Raji (cell line): ENCODE measurements around the gene S100A1.

Experiments
- POLR2A ChIP-seq: IDR thresholded peaks from 2 replicates; pipeline ENCODE4 v1.6.1; 2011; ENCODE audit warnings: low read depth, low read length, control low read depth; ENCODE audit not compliant: insufficient read depth

The S100A1 gene

DNA sequence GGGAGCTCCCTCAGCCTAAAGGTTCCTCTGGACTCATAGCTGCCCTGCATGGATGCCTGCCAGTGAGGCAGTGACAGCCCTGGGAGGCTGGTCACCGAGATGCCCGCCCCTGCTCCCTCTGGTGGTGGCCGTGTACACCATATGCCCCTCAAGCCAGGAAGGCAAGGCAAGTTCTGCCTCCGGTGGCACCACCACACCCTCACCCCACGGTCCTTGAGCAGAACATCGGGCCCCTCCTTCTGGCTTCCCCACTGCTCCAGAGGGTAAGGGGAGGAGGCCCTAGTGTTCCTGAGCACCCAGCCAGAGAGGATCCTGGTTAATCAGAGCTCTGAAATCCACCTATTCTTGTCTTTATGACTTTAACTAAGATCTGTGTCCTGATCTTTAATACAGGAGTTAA is 10.6 kb upstream of the S100A1 start:
- no peak for TF ChIP-seq POLR2A

GRCh38 chr1:153619171-153619570 is 9.1 kb upstream of the S100A1 start:
- no peak for TF ChIP-seq POLR2A

GRCh38 chr1:153623101-153623500 is 5.1 kb upstream of the S100A1 start:
- no peak for TF ChIP-seq POLR2A

GRCh38 chr1:153624965-153625611 is 3.1 kb upstream of the S100A1 start:
- no peak for TF ChIP-seq POLR2A

GRCh38 chr1:153626477-153626903 is 1.7 kb upstream of the S100A1 start:
- no peak for TF ChIP-seq POLR2A

- TF ChIP-seq POLR2A, result no peak
Observed at GRCh38 chr1:153626904-153627714, 1.1 kb upstream of the S100A1 start, which contains the start of gene S100A13. Gene S100A13 (minus strand): TSS chr1:153627505. CDS start chr1:153626472, 1,033 bp downstream.

DNA sequence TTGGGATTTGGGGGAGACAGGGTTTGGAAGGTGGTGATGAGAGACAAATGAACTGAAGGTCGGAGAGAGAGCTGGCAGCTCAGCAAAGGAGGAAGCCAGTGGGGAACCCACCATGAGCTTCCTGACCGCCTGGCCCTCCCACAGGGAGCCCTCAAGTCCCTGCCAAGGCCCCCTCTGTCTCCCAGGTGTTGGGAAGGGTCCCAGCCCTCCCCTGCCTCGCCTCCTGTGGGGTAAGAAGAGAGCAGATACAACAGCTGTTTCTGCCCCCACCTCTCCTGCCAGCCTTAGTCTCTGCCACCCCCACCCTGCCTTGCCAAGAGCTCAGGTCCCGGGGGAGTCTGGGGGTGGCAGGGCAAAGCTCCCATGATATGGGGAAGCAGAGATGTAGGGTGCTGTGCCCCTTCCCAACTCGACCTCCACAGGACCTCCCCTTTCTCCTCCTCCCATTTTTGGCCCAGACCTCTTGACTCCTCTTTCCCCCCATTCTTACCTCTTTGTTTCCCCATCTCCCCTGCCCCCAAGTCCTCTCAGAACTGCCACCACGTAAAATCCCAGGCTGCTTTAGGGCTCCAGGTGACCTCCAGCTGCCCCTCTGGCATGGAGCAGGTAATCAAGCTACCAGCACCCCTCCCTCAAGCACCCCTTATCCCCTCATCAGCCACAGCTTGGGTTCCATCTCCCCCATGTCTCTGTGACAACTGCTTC is 556 bp downstream of the S100A1 start:
- TF ChIP-seq POLR2A, result no peak

GRCh38 chr1:153629343-153629665 is 1.1 kb downstream of the S100A1 start:
- TF ChIP-seq POLR2A, result no peak

DNA sequence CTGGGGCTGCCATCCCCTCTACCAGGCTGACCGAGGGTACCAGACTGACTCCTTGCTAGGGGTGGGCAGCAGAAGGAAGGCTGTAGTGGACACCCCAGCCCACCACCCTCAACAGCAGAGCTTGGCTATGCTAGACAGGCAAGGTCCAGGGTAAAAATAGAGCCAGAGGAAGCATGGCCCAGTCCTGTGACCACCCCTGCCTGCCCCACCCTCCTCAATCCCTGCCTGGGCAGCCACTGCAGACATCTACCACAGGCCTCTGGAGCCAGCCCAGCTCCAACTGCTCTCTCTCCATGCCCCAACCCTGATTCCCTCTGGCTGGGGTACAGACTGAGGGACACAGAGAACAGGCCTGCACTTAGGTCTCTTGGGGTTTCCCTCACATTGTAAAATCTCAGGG is 1.7 kb downstream of the S100A1 start:
- TF ChIP-seq POLR2A, result no peak

DNA sequence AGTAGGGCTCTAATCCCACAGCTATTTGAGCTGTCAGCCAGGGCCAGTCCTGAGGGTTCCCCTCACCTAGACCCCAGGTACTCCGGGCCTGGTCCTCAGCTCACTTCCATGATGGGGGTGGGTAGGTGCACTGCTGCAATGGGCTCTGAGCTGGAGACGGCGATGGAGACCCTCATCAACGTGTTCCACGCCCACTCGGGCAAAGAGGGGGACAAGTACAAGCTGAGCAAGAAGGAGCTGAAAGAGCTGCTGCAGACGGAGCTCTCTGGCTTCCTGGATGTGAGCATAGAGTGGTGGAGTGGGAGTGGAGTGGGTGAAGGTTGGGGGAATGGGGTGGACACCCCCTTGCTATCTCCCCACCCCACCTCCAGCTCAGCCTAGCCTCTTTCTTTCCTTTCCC is 2.1 kb downstream of the S100A1 start:
- no peak for TF ChIP-seq POLR2A

GRCh38 chr1:153631047-153632022 is 3.1 kb downstream of the S100A1 start:
- no peak for TF ChIP-seq POLR2A

DNA sequence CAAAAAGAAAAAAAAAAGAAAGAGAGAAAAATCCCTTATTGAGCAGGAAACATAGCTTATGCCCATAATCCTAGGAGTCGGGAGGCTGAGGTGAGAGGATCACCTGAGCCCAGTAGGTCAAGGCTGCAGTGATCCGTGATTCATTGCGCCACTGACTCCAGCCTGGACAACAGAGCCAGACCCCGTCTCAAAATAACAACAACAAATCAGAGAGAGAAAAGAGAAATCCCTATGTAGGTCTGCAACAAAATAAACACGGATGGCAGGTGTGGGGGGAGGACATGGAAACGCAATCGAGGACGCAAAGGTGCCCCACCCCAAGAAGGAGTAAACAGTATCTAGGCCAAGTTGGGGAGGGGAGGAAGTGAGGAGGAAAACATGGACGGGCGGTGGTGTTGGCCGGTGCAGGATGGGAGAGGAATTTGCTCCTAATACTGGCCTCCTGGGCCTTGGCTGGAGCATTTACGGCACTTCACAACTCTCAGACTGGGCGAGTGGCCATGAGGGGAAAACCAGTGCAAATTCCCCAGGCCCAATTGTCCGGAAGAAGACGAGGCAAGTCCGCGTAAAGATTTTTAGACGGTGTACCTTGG is 5.0 kb downstream of the S100A1 start:
- TF ChIP-seq POLR2A, result no peak

- peak; percentile 95 for TF ChIP-seq POLR2A
Observed at GRCh38 chr1:153633754-153634665, 5.8 kb downstream of the S100A1 start, which contains the start of gene CHTOP. Gene CHTOP (plus strand): TSS chr1:153634066. CDS start chr1:153636589, 2,523 bp downstream.
